IMR-90 (cell line): Measurements from ENCODE around the gene TRAPPC3L.

Experiments
- CTCF ChIP-seq: conservative IDR thresholded peaks from 2 replicates; pipeline ENCODE4 v1.5.1; 2012; ENCODE audit warnings: mild to moderate bottlenecking, low read depth, low read length, improper control_type of control experiment
- POLR2A ChIP-seq: IDR thresholded peaks from 2 replicates; pipeline ENCODE4 v1.6.1; 2012; ENCODE audit warnings: mild to moderate bottlenecking, low read depth, low read length
- RFX5 ChIP-seq: IDR thresholded peaks from 2 replicates; pipeline ENCODE4 v1.8.0; 2012; ENCODE audit warnings: low read depth, mild to moderate bottlenecking, low read length, moderate library complexity

- no peak for TF ChIP-seq RFX5
- no peak for TF ChIP-seq POLR2A
- no peak for TF ChIP-seq CTCF
Observed at GRCh38 chr6:116450185-116450710, 95.2 kb downstream of the TRAPPC3L start.
